Mammary epithelial cell (primary cell): ENCODE results near the gene FGD3.

Experiments
- CTCF ChIP-seq, 2 donors: IDR thresholded peaks in 1 of 2; conservative IDR thresholded peaks in 1 of 2; 2 replicates each; pipeline ENCODE4 v1.5.1; 2011 to 2012; ENCODE audit warnings: inconsistent platforms in 2 of 2, low read length in 2 of 2, mild to moderate bottlenecking in 2 of 2, control low read depth in 1 of 2, low read depth in 1 of 2; ENCODE audit not compliant: insufficient read depth in 1 of 2; ENCODE audit errors: extremely low read depth in 1 of 2
- EZH2 ChIP-seq: IDR thresholded peaks from 2 replicates; pipeline ENCODE4 v1.6.1; 2012; ENCODE audit warnings: low read length, inconsistent platforms, borderline replicate concordance

DNA sequence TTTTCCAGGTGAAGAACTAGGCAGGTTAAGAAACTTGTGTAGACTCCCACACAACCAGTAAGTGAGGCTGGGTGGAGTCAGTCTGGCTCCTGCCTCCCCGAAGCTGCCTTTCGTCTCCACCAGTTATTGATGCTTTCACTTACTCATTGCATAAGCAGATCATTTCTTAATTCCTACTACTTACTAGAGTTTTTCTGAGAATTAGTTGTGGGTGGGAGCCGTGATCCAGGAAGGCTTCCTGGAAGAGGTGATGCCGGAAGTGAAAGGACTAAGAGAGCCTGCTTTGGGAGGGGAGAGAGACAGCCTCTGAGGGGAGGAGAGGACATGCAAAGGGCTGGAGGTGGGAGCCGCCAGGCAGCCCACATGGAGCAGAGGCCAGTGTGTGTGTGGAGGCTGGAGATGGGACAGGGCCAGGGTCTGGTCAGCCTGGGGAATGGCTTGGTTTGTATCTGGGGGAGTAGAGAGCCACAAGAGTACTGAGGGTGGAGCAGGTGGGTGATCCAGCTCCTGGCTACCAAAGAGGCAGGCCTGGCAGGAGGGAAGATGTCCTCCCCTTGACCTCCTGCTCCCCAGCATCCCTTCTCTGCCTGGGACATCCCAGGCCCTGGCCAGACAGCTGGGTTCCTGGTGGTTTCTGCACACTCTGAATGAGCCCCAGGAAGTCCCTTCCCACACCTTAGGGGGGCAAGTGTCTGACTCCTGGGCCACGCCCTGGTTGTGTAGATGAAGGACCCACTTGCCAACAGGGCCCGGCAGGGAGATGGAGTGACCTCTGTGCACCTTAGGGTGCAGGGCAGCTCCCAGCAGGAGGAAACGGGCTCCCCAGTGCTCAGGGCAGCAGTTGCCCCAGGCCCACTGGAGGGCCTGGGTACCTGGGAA is 136.5 kb downstream of the FGD3 start:
- no peak for TF ChIP-seq CTCF (conservative IDR thresholded peaks at IDR 0.05 in 1 of 2, IDR thresholded peaks at IDR 0.05 in 1 of 2; ENCODE audit: extremely low read depth in 1 of 2, insufficient read depth in 1 of 2, low read depth in 1 of 2, low read length in 2 of 2)
- no peak for TF ChIP-seq EZH2
